ENCODE data around the gene LCLAT1.

The LCLAT1 gene

DNA sequence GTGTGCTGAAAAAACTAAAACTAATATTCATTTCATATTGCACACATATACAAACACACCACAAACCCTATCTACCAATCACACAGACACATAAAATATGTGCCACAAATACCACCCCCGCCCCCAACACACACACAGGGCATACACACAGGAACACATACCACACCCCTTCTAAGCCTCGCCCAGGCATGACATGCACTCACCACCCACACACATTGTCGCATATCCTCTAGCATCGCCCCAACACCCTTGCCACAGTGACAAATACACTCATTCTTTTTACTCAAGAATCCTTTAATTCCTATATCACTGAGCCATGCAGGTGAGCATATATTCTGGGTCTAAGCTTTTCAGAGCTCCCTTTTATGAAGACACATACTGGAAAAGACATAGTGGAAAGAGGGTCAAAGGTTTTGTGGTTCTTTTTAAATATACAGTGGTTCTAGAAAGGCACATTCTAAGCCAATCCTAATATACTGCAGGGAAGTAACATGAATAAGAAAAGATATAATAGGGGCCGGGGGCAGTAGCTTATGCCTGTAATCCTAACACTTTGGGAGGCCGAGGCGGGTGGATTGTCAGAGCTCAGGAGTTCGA, 24.5 kb upstream of the LCLAT1 start:
- DNase-seq (ENCODE audit: low read depth): peak; percentile 83

DNA sequence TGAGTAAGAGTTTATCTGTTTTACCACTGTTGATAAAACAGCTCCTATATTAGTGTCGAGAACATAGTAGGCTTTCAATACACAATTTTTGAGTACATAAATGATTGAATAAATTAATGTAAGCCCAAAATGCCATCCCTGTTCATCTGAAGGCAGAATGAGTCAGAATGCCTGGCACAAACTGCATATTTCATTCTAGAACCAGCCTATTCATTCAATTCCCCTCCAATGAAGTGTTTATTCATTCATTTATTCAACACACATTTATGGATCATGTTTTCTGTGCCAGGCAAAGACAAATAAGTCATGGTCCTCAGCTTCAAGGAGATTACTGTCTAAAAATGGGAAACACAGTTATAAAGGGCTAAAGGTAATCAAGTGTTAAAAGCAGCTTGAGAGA, 22.8 kb upstream of the LCLAT1 start:
- no peak for DNase-seq (ENCODE audit: low read depth)

- DNase-seq (ENCODE audit: low read depth): no peak
Measured at GRCh38 chr2:30425326-30425725, 21.7 kb upstream of the LCLAT1 start.

DNA sequence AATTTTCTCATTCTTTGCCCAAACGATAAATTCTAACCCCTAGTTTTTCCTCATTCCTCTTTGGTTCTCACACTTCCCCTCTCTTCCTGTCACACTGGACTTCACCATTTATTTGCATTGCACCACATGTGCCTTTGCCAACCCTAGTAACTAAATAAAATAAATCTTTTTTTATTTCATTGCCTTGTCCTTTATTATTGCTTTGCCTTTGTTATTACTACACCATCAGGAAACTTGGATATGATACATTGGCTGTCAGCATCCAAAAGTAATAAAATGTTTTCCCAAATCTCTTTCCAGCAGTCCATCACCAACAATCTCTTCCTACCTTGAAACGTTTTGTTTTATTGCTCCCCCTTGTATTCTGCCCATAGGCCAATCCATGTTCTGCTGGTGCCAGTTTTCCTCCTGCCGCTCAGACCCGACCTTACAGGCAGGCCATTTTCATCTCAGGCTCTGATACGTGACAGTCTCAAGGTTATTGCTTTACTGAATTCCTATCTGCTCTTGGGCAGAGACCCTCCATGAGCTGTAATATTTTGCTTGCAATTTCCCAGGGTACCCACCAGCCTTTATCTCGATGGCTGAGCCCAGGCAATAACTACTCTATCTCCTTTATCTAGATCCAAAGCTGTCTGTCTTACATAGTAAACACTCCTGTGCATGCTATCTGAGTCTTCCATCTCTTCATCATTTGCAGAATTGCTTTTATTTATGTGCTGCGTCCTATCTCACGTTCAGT, 19.3 kb upstream of the LCLAT1 start:
- DNase-seq (ENCODE audit: low read depth): no peak

DNA sequence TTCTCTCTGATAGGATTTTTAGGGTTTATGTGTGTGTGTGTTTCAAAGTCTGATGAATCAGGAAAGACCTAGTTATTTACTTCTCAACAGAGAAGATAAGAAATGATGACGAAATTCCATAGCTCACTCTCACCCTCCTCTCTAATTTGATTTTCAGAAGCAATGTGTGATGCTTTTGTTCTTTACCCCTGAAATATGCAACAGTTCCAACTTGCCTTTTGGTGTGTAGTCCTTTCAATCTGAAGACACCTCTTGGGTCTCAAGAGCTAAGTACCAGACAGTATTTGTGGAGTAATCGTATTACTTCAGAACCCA, 18.7 kb upstream of the LCLAT1 start:
- no peak for DNase-seq (ENCODE audit: low read depth)

GRCh38 chr2:30428827-30429461, 18.1 kb upstream of the LCLAT1 start:
- DNase-seq (ENCODE audit: low read depth): no peak

DNA sequence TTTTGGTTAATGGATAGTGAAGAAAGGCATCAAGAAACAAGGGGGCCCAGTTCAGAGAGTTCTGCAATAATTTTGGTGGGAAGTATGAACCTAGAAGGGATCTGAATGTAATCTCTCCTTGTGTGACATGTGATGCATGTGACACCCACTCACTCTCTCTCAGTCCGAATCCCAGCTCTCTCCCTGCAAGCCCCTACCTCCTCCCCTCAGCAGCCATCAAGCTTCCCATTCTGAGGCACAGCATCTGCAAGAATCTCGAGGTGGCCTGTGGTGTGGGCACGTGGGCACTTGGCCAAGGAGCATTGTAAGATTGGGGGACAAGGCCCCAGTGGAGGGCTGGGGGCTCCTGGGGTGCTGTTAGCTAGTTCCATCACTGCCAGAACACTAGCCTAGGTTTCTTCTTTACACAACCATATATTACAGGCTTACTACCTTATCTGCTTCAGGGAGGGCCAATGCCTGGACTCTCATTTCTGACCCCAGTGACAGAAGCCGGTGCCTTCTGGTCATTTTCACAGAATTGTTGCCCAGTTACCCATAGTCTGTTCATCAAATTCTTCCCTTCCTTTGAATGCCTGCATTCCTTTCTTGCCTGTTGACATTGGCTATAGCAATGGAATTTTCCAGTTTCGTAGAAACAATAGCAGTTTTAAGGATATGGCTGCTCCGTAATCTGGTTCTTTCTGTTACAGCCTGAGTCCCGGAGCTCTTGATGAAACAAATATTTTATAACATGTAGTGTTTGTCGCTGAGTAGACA, 13.3 kb upstream of the LCLAT1 start:
- no peak for DNase-seq (ENCODE audit: low read depth)

DNA sequence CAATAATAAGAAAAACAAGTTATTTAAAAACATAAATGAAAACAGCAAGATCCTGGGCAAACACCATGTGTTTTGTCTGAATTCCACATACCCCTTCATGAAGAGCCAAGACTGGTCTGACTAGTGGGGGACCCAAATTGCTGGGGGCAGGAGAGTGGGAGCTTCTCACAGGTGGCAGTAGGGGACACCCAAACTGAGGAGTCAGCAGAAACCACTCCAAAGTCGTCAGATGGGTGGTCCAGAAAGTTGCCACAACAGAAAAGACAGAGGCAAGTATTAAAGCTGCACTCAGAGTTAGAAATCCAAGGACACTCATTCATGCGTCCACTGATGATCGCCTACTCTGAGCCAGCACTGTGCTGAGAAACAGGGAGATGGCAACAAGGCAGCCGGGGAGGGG, 12.3 kb upstream of the LCLAT1 start:
- no peak for DNase-seq (ENCODE audit: low read depth)

GRCh38 chr2:30436859-30437435, 10.1 kb upstream of the LCLAT1 start:
- DNase-seq (ENCODE audit: low read depth): no peak

- DNase-seq (ENCODE audit: low read depth): no peak
Measured at GRCh38 chr2:30437809-30438548, 9.1 kb upstream of the LCLAT1 start.

GRCh38 chr2:30439296-30439695, 7.8 kb upstream of the LCLAT1 start:
- DNase-seq (ENCODE audit: low read depth): no peak

- DNase-seq (ENCODE audit: low read depth): no peak
Measured at GRCh38 chr2:30439879-30440278, 7.2 kb upstream of the LCLAT1 start.

DNA sequence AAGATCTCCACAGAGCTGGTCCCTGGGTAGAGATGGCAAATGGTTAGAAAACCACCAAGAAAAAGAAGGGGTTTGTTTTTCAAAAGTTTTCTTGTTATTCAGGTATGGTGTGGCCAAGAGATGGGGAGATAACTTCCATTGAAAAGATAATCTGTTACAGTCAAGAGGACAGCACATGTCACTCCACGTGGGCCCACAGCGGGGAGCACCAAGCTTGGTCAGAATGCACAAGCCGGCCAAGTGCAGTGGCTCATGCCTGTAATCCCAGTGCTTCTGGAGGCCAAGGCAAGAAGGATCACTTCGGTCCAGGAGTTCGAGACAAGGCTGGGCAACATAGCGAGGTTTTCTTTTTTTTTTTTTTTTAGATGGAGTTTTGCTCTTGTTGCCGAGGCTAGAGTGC, 6.0 kb upstream of the LCLAT1 start:
- no peak for DNase-seq (ENCODE audit: low read depth)

DNA sequence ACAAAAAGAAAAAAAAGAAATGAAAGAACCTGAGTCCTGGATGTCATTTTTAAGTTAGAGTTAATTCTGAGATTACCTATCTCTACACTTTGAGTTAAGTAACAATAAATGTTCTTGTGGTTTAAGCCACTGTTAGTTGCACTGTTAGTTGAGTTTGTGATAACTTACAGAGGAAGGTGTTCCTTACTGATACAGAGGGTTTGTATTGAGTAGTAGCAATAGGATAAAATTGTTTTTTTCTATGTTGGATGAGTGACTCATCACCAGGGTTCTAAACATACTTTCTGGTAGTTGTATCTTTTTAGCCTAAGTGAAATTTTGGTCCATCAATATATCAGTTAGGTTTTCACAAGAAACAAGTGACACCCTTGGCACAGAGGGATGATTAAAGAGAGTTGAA, 4.0 kb upstream of the LCLAT1 start:
- DNase-seq (ENCODE audit: low read depth): no peak

DNA sequence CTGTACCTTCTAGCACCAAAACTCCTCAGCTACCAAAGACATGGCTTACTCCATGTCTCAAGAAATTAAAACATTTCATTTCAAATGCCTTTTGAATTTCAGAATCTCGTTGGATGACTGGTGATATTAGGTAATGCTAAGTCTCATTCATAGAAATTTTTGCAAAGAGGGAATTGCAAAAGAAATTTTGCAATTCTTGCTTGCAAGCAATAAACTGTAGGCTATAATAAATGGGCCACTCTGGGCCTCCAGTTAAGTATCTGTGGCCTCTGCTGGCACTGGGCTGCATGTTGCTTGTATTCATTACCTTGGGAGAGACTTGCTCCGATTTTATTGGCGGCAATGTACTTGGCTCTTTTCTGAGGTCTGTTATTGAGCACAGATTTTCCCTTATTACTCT, 2.8 kb upstream of the LCLAT1 start:
- DNase-seq (ENCODE audit: low read depth): no peak

- DNase-seq (ENCODE audit: low read depth): no peak
Measured at GRCh38 chr2:30445266-30445821, 1.7 kb upstream of the LCLAT1 start.

DNA sequence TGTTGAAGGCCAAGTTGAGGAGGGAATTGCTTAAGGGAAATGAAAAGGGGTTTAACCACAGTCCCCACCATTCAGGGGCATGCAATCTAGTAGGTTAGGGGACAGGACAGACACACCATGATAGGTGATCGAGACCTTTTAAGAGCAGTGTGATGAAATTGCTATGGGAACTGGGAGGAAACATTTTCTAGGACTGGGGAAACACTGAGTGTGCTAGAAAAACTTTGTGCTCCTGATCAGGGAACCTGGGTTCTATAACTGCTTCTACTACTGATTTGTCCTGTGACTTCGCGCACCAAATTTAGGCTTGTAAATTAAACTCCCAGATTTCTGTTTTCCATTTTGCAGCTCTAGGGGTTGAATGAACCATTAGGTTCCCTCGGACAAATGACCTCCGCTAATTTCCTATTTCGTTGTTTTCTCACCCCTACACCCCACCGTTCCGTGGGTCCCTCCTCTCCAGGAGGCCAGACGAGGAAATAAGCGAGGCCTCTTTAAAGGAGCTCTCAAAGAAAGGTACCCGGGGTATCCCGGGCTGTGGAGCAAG, 371 bp upstream of the LCLAT1 start:
- no peak for DNase-seq (ENCODE audit: low read depth)

- no peak for DNase-seq (ENCODE audit: low read depth)
Measured at GRCh38 chr2:30448308-30448707, 1.3 kb downstream of the LCLAT1 start.

- no peak for DNase-seq (ENCODE audit: low read depth)
Measured at GRCh38 chr2:30448866-30449265, 1.8 kb downstream of the LCLAT1 start.

DNA sequence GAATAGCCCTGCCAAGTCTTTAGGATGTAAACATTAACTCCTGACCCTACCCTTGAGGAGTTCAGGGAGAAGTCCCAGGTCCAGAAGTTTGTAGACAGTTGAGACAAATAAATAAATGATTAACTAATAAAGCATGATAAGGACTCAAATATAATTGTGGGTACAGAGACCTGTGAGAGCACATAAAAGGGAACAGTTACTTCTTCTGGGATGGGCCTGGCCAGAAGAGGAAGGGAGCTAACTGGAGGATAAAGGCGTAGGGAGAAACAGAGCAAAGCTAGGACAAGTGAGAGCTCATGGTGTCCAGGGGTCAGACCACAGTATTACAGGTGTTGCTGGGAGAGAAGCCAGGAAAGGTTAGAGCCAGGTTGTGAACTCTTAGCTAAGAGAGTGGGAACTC, 3.0 kb downstream of the LCLAT1 start:
- no peak for DNase-seq (ENCODE audit: low read depth)

DNA sequence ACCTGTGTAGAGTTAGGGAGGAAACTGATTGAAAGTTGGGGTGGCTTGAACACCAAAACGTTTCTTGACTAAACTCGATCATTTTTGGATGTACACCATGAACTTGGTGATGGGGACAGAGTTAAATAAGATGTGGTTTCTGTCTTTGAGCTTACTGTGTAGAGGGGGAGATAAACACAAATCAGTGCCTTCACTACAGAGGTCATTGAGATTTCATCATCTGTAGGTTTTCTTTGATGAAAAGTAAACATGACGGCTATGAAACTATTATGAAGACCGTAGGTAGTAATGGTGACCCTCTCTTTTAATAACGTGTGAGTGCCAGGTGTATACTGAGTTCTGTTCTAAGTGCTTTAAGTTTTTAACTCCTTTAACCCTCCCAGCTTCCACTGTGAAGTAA, 6.5 kb downstream of the LCLAT1 start:
- DNase-seq (ENCODE audit: low read depth): no peak

All from stimulated activated CD4-positive, alpha-beta T cell treated with anti-CD3 and anti-CD28 coated beads, Interleukin-2, amount 100 ng/mL, for 4 hours (primary cell).